Endodermal cell (in vitro differentiated cells): ENCODE results near the gene GPR183. TPM values are rescaled to one million over a fixed set of nuclear protein-coding genes. Genes with fewer than 3 reads are reported as not detected.

Experiments used
- DNase-seq: peaks from one replicate; pipeline ENCODE4 v3.0.0-alpha.2; 2017
- H3K27ac ChIP-seq: 2 replicates; pipeline ENCODE4 v1.5.1; 2013; ENCODE audit warnings: mild to moderate bottlenecking, low read depth, low read length, moderate library complexity
- H3K27me3 ChIP-seq: 2 replicates; pipeline ENCODE4 v1.6.1; 2013; ENCODE audit warnings: mild to moderate bottlenecking, low read length, moderate library complexity; ENCODE audit not compliant: insufficient read depth, control insufficient read depth, poor library complexity, severe bottlenecking
- H3K36me3 ChIP-seq: 2 replicates; pipeline ENCODE4 v1.7.0; 2013; ENCODE audit warnings: mild to moderate bottlenecking, low read length, moderate library complexity; ENCODE audit not compliant: control insufficient read depth, insufficient read depth
- H3K4me1 ChIP-seq: one replicate; pipeline ENCODE4 v1.7.0; 2013; ENCODE audit warnings: low read length; ENCODE audit not compliant: control insufficient read depth, insufficient read depth
- H3K4me3 ChIP-seq: 2 replicates; pipeline ENCODE4 v1.5.1; 2013; ENCODE audit warnings: mild to moderate bottlenecking, low read length, moderate library complexity
- H3K9ac ChIP-seq: 2 replicates; pipeline ENCODE4 v1.6.1; 2013; ENCODE audit warnings: mild to moderate bottlenecking, low read length, moderate library complexity; ENCODE audit not compliant: poor library complexity, severe bottlenecking; ENCODE audit errors: extremely low read depth
- H3K9me3 ChIP-seq: 2 replicates; pipeline ENCODE4 v1.6.1; 2013; ENCODE audit warnings: mild to moderate bottlenecking, low read length, moderate library complexity; ENCODE audit not compliant: control insufficient read depth
- H3K27ac Mint-ChIP-seq: 2 replicates; pipeline ENCODE4 v1.8.0; 2020; ENCODE audit warnings: mixed read lengths
- H3K27me3 Mint-ChIP-seq: 2 replicates; pipeline ENCODE4 v1.8.0; 2021; ENCODE audit warnings: mild to moderate bottlenecking, mixed read lengths; ENCODE audit not compliant: insufficient read depth
- H3K36me3 Mint-ChIP-seq: 2 replicates; pipeline ENCODE4 v1.8.0; 2020; ENCODE audit warnings: low read depth, mixed read lengths
- H3K4me1 Mint-ChIP-seq: 2 replicates; pipeline ENCODE4 v1.8.0; 2020; ENCODE audit warnings: mixed read lengths
- H3K4me3 Mint-ChIP-seq: 2 replicates; pipeline ENCODE4 v1.8.0; 2020; ENCODE audit warnings: mild to moderate bottlenecking, moderate library complexity, mixed read lengths
- H3K9me3 Mint-ChIP-seq: 2 replicates; pipeline ENCODE4 v1.8.0; 2020; ENCODE audit warnings: mild to moderate bottlenecking, mixed read lengths
- CTCF ChIP-seq: fragments of 200-600 bp; sonication (generic); conservative IDR thresholded peaks from 2 replicates; pipeline ENCODE4 v1.5.0; 2021; ENCODE audit warnings: antibody characterized with exemption, mild to moderate bottlenecking
- WGBS, 2 experiments: methylation state at CpG; one replicate each; pipeline versions ENCODE4 v1.1.5 to v1.1.7; 2013; ENCODE audit warnings: missing lambda C conversion rate in 2 of 2, mixed read lengths in 1 of 2; ENCODE audit not compliant: insufficient coverage in 1 of 2, insufficient read length in 1 of 2; 5-methylcytosine and 5-hydroxymethylcytosine counted together
- total RNA-seq, 2 donors: library from RNA; stranded (reverse); fragmentation: NEBNext Ultra II Directional in 1 of 2; extraction: Animal tissue kit (Norgen Biotek cat#: 25700) in 1 of 2; gene quantifications; 2 replicates in 1 of 2; 3 replicates in 1 of 2; pipeline ENCODE4 v1.2.1, GENCODE V29; 2021

GPR183 gene
- total RNA-seq, 2 donors from 2014 or later: 0.62 TPM; not detected in 1

DNA sequence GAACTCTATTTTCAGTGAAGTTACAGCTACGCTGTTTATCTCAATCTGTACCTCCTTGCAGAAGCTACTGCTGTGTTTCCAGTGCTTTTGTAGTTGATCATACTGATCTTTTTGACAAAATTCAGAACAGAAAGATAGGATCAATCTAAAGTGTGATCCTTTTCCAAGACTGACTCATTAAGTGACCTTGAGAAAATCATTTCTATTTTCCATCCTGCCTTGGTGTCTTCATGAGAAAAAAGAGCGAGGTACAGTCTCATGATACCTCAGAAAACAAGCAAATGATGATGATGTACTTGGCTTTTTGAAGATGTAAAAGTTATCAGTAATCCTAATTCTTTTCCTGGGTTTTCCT, 46.0 kb upstream of the GPR183 start:
- Mint-ChIP-seq H3K9me3 (no peaks in the 10 kb centered on the region), H3K36me3 (peaks cover 48% of the 10 kb centered on the region), H3K27me3 (no peaks in the 10 kb centered on the region), H3K27ac (no peak overlapping the region), H3K4me1 (peaks cover 5% of the 10 kb centered on the region), H3K4me3 (no peak overlapping the region)
- Histone ChIP-seq H3K27me3 (no peaks in the 10 kb centered on the region), H3K9ac (no peak overlapping the region), H3K36me3 (peaks cover 65% of the 10 kb centered on the region), H3K4me1 (no peaks in the 10 kb centered on the region), H3K4me3 (no peak overlapping the region), H3K27ac (no peak overlapping the region), H3K9me3 (no peaks in the 10 kb centered on the region)
- 91 to 98% methylated on average over 1 to 2 of the region's 2 CpGs for WGBS, 2 experiments
- DNase-seq: no peak
- TF ChIP-seq CTCF: no peak

DNA sequence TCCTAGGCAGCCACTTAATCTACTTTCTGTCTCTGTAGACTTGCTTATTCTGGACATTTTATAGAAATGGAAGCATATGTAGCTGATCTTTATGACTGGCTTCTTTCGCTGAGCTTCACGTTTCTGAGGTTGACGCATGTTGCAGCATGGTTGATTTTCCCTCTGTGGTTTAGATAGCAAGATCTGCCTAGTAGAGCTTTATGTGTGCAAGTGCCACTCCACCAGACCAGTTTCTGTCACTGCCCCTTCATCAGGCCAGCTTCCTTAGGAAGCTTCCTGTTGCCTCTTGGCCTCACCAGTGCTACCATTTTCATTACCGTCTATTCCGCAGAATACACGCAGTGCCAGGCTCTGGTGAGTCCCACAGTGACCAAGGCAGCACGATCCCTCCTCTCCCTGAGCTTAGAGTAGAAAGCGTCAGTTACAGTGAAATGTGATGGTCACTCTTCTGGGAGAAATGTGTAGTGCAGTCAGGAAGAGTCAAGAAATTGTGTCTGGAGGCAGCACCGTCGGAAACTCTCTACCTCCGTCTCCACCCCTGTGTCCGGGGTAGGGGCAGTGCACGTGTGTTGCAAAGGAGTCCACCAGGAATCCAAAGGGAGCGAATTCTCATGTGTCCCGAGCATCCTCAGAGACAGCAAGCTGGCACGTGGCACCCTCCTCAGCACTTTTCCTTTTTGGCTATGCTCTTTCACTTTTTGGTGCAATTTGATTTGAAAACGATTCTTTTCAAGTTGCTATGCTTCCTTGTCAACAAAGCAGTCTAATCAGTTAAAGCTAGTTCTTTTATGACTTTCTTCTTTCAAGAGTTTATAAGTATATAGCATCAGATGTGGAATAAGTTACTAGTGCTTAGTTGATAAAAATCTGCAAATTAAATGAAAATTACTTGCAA, 45.4 kb upstream of the GPR183 start:
- Histone ChIP-seq H3K9ac (no peak overlapping the region), H3K36me3 (peaks cover 66% of the 10 kb centered on the region), H3K27ac (no peak overlapping the region), H3K9me3 (no peaks in the 10 kb centered on the region), H3K4me1 (no peaks in the 10 kb centered on the region), H3K27me3 (no peaks in the 10 kb centered on the region), H3K4me3 (no peak overlapping the region)
- DNase-seq: peak; percentile 38
- Mint-ChIP-seq H3K4me3 (no peak overlapping the region), H3K27ac (peak overlapping the region; percentile 64), H3K36me3 (peaks cover 47% of the 10 kb centered on the region), H3K4me1 (peaks cover under 1% of the 10 kb centered on the region), H3K9me3 (no peaks in the 10 kb centered on the region), H3K27me3 (no peaks in the 10 kb centered on the region)
- TF ChIP-seq CTCF: peak; percentile 30
- 89 to 93% methylated on average over 12 to 17 of the region's 17 CpGs for WGBS, 2 experiments

DNA sequence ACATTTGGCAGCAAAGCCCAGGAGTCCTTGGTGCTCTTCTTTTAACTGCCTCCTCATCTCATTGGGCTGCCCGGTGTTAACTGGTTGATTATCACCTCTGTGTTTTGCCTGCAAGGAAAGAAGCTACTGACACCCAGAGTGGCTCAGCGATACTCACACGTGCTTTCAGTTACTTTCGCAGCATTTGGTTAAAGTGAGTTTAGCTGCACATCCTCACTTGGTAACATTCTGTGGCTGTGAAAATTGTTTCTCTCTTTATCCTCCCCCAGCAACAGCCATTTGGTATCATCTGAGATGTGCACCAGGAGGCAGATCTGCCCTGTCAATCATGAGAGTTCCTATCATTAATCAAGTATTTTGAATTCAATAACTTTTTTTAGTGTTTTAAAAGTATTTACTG, 44.6 kb upstream of the GPR183 start:
- no peaks in the 10 kb centered on the region for H3K4me1 ChIP-seq
- TF ChIP-seq CTCF: no peak
- H3K4me1 Mint-ChIP-seq: no peaks in the 10 kb centered on the region
- H3K36me3 Mint-ChIP-seq: peaks cover 49% of the 10 kb centered on the region
- no peak overlapping the region for H3K27ac Mint-ChIP-seq
- H3K36me3 ChIP-seq: peaks cover 61% of the 10 kb centered on the region
- no peaks in the 10 kb centered on the region for H3K9me3 ChIP-seq
- WGBS, 2 experiments: 93 to 100% methylated on average over 1 to 4 of the region's 4 CpGs
- no peaks in the 10 kb centered on the region for H3K9me3 Mint-ChIP-seq
- H3K4me3 ChIP-seq: no peak overlapping the region
- no peak overlapping the region for H3K4me3 Mint-ChIP-seq
- H3K27ac ChIP-seq: no peak overlapping the region
- H3K27me3 ChIP-seq: no peaks in the 10 kb centered on the region
- H3K9ac ChIP-seq: no peak overlapping the region
- no peaks in the 10 kb centered on the region for H3K27me3 Mint-ChIP-seq
- peak; percentile 44 for DNase-seq
